C4-2B (cell line): ENCODE data around the gene DNLZ.
A peak's percentile ranks its signal among the peaks of the same experiment; 100 is the strongest.

Source experiments
- ZFX ChIP-seq: fragments of 450-650 bp; IDR thresholded peaks from 2 replicates; pipeline ENCODE4 v1.6.1; 2017
- TF ChIP-seq, protein P1 (sequence below): fragments of 450-650 bp; conservative IDR thresholded peaks from 2 replicates; pipeline ENCODE4 v1.5.1; 2017; ENCODE audit warnings: mild to moderate bottlenecking

DNA sequence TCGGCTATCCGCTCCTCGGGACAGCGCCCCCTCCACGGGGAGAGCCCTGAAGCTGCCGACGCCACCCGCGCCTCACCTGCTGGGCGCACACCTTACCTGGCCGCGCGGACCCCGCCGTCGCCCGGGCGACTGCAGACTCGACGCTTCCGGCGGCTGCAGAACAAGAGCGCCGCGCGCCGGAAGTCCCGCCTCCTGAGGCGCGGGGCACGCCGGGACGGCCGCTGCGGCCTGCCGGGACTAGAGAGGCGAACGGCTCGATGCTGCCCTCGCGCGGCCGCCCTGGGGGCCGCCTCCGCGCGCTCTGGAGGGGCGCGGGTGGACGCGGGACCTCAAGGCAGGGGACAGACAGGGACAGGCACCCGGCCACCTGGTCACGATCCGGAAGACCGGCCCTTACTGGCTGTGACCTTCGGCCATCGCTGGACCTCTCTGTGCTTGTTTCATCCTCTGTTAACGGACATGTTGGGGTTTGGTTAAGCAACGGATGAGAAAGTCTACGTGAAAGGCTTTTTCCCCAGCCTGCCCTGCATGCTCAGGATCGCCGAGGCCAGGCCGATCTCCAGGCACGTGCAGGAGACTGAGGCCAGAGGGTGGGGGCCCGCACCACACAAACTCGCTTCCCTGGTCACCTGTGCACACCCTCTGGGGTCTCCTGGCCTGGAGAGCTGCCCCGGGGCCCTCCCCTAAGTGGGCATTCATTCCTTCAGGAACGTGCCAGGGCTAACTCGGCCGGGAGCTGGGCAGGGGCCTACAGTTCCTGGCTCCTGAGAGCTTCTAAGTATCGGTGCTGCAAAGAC is 36.7 kb upstream of the DNLZ start, which contains the start of gene SNAPC4:
- TF ChIP-seq, protein P1, sequence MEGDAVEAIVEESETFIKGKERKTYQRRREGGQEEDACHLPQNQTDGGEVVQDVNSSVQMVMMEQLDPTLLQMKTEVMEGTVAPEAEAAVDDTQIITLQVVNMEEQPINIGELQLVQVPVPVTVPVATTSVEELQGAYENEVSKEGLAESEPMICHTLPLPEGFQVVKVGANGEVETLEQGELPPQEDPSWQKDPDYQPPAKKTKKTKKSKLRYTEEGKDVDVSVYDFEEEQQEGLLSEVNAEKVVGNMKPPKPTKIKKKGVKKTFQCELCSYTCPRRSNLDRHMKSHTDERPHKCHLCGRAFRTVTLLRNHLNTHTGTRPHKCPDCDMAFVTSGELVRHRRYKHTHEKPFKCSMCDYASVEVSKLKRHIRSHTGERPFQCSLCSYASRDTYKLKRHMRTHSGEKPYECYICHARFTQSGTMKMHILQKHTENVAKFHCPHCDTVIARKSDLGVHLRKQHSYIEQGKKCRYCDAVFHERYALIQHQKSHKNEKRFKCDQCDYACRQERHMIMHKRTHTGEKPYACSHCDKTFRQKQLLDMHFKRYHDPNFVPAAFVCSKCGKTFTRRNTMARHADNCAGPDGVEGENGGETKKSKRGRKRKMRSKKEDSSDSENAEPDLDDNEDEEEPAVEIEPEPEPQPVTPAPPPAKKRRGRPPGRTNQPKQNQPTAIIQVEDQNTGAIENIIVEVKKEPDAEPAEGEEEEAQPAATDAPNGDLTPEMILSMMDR = peak; percentile 100
- TF ChIP-seq ZFX = peak; percentile 43; the same call in 1 of the 2 replicates
